Measurements from ENCODE around the gene SLC25A25.

SLC25A25 gene

GRCh38 chr9:128114326-128115186 lies 46.5 kb downstream of the SLC25A25 start:
- no peak for DNase-seq

GRCh38 chr9:128115187-128116103 lies 47.4 kb downstream of the SLC25A25 start:
- no peak for DNase-seq

GRCh38 chr9:128116104-128117083 lies 48.4 kb downstream of the SLC25A25 start:
- no peak for DNase-seq

- peak; percentile 15 for DNase-seq
Measured at GRCh38 chr9:128117613-128118471, 49.8 kb downstream of the SLC25A25 start.

GRCh38 chr9:128118472-128118857 lies 50.4 kb downstream of the SLC25A25 start:
- DNase-seq, result no peak

- no peak for DNase-seq
Measured at GRCh38 chr9:128118971-128119665, 51.1 kb downstream of the SLC25A25 start.

GRCh38 chr9:128120061-128120740 lies 52.2 kb downstream of the SLC25A25 start:
- no peak for DNase-seq

- no peak for DNase-seq
Measured at GRCh38 chr9:128120741-128121465, 52.9 kb downstream of the SLC25A25 start.

- DNase-seq, result no peak
Measured at GRCh38 chr9:128121466-128121810, 53.4 kb downstream of the SLC25A25 start.

GRCh38 chr9:128121924-128122808 lies 54.1 kb downstream of the SLC25A25 start:
- DNase-seq, result no peak

GRCh38 chr9:128122809-128123175 lies 54.8 kb downstream of the SLC25A25 start:
- no peak for DNase-seq

- DNase-seq, result no peak
Measured at GRCh38 chr9:128123451-128124080, 55.5 kb downstream of the SLC25A25 start.

- DNase-seq, result no peak
Measured at GRCh38 chr9:128124451-128124850, 56.4 kb downstream of the SLC25A25 start.

GRCh38 chr9:128124873-128125579 lies 57.0 kb downstream of the SLC25A25 start:
- no peak for DNase-seq

- DNase-seq, result no peak
Measured at GRCh38 chr9:128125580-128126354, 57.7 kb downstream of the SLC25A25 start.

GRCh38 chr9:128127568-128127989 lies 59.5 kb downstream of the SLC25A25 start, which contains the start of gene PTGES2:
TSS of gene PTGES2 (minus strand) at chr9:128127729. CDS start at chr9:128127717, 12 bp downstream.
- DNase-seq, result peak; percentile 40

Data from NCI-H446 treated with DMSO at 0.1 percent for 48 hours (cell line).